ENCODE measurements around the gene PAK4.

DNA sequence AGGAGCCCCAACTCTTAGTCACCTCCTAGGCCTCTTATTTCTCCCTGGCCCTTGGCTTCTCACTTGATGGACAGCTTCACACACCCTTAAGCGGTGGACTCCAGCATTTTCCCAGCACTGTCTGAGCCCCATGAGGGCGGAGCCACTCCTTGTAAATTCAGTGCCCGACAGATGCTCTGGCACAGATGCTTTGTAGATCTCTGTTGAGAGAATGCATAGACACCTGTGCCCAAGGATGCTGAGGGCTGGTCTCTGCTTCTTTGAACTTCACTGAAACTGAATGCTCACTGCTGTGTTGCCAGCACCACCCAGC lies 75.2 kb downstream of the PAK4 start:
- TF ChIP-seq CTCF (IDR thresholded peaks at IDR 0.05; ENCODE audit: low read depth, low read length) (no peak), POLR2A (IDR thresholded peaks at IDR 0.05; ENCODE audit: extremely low read depth, insufficient read length) (no peak)

All from NB4 (cell line).